SKM-1 treated with dmso at 0.1 percent for 144 hours (cell line): ENCODE data around the gene TTLL12.

Experiments
- DNase-seq: peaks from one replicate; lab custom pipeline; 2025; ENCODE audit not compliant: unreplicated experiment; lab: John Stamatoyannopoulos, UW

Gene TTLL12

DNA sequence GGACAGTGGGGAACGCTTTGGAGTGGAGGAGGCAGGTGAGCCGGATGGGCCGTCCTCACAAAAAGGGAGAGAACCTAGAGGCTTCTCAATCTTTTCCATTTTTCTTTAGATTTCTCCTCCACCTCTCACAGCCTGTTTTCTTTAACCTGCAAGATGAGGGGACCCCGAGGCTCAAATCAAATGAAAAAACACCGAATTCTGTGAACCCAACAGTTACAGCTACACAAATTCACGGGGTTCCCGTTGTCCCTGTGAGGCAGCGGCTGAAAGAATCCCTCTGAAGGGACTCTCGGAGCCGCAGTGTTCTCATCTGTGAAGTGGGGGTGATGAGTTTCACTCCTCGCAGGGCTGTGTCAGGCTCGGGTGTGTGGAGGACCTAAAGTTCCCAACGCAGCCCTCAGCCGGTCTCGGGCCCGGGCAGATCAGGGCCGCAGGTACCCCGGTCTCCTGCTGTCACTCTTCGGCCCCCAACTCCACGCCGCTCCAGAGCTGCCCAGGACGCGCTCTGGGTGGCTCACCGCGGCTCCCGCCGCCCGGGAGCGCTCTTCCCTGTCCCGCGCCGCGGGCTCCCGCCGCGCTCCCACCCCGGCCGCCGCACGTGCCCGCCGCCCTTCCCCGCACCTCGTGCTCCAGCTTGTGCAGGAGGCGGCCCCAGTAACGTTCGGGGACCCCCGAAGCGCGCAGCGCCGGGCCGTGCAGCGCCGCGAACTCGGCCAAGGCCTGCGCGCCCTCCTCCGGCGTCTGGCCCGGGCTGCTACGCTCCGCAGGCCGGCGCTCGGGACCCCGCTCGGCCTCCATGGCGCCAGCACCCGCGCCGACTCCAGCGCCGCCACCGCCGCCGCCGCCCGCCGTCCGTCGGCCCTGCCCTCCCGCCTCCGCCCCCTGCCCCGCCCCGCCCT lies at the start of gene TTLL12:
Gene TTLL12 (minus strand): TSS at position 863 of the 899 bp plus-strand sequence. CDS start 65 bp downstream, at position 798.
- DNase-seq: peak; percentile 6

- DNase-seq: no peak
Measured at GRCh38 chr22:43235445-43236409, 48.8 kb upstream of the TTLL12 start.

- DNase-seq: no peak
Measured at GRCh38 chr22:43234264-43234988, 47.5 kb upstream of the TTLL12 start.

DNA sequence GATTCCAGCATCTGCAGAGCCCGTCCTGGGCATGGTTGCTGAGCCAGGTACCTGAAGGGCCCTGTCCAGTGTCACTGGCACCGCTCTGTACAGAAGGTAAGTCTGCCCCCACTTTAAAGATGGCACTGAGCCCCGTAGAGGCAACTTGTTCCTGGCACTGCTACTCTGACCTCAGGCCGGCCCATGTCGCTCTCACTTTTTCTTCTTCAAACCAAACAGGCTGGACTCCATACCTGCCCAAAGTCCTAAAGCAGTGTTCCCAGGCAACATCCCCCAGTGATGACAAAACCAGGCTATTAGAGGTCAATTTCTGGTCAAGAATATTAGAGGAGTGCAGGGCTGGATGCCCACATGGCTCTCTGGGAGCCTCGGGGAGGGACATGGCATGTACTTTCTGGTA lies 46.6 kb upstream of the TTLL12 start:
- no peak for DNase-seq

DNA sequence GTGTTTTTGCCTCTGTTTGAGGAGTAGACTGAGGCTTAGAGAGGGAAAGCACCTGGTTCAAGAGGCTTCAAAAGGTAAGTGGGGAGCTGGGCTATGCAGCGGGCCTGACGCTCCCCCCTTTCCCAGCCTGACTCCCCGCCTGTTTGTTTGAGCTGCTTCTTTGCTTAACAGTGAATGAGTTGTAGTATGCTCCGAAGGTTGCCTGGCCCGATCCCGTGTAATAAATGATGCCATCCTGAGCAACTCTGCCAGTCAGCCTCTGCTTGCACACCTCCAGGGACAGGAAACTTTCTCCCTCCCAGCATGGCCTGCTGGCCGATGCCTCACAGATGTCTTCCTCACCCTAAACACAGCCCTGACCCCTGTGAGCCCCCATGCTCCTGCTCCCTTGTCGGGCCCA lies 45.5 kb upstream of the TTLL12 start:
- no peak for DNase-seq

DNA sequence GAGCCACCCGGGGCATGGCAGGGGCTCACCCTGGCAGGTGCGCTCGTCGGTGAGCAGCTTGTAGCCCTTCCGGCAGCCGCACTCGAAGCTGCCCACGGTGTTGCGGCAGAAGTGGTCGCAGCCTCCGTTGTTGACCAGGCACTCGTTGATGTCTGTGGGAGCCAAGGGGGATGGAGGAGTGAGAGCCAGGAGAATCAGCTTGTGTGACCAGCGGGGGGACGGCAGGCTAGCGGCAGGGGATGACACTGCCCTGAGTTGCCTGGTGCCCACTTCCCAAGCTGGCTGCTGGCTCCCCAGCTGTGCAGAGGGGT lies 44.7 kb upstream of the TTLL12 start:
- DNase-seq: no peak

DNA sequence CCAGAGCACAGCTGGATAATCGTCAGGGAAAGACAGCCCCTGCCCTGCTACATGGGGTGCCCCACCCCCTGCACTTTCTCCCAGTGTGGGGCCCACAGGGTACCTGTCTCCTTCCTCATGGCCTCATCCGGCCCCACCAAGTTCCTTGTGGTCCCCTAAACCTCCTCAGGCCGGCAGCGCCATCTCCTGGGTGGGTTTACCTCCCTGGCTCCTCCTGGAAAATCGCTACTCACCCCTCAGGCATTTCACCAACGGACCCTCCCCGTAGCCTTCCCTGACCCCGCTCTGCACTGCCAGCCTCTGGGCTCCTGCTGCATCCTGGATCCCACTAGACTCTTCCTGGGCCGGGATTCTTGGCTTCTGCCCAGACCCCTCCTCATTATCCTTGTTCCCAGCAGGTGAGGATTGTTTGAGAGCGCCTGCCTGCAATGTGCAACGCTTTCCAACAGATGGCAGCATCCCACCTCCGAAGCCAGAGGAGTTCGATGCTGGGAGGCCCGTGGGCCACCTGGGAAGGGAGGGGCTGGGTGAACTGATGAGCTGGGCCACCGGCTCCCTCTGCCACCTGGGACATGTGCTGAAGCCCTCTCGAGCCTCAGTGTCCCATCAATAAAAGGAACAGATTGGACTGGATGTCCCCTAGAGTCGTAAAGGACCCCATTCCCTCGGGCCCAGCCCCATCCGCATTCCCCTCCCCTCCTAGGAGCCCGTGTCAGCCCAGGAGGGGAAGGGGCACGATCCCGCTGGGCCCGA lies 44.2 kb upstream of the TTLL12 start:
- peak; percentile 27 for DNase-seq

GRCh38 chr22:43230571-43230970 lies 43.6 kb upstream of the TTLL12 start:
- DNase-seq: no peak

DNA sequence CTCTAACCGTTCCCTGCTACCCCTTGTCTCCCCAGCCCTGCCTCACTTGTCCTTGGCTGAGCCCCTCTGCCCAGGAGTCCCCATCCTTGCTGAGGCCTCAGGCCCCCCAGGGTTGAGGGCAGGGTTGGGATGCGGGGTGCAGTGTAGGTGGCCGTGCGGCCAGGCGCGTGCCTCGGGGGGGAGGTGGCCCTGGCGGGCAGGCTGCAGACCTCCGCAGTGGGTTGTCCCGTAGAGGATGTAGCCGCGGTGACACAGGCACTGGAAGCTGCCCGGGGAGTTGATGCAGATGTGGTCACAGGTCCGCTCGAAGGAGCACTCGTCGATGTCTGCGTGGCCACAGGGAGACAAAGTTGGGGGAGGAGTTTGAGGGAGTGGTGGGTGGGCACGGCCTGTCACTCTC lies 41.9 kb upstream of the TTLL12 start:
- no peak for DNase-seq

DNA sequence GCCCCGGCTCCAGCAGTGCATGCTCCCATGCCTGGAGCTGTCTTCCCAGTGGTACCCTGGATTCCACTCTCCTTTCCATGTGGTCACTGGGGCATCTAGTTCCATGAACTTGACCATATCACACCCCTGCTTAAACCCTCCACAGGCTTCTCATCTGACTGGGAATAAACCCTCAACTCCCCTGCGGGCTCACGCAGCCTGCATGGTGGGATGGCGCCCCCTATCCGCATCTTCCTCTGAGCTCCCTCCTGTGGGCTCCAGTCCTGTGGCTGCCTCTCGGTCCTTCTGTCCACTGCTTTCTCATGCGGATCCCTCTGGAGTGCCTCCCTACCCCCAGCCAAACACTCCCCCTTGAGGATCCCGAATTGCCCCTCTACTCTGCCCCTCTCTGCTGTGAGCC lies 41.4 kb upstream of the TTLL12 start:
- DNase-seq: no peak

DNA sequence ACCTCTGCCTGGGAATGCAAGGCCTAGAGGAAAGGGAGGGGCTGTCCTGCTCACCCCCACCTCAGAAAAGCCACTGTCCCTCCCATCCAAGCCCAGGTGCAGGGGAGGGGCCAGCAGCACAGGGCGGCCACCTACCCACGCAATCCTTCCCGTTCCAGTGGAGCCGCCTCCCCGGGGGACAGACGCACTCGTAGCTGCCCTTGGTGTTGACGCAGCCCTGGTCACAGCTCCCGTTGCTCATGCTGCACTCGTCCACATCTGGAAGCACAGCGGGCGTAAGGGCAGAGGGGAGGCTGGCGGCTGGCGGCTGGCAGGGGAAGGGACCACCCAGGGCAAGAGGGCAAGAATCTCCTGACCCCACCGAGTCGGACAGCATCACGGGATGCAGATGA lies 40.3 kb upstream of the TTLL12 start:
- DNase-seq: no peak

- DNase-seq: no peak
Measured at GRCh38 chr22:43226377-43227238, 39.7 kb upstream of the TTLL12 start.

DNA sequence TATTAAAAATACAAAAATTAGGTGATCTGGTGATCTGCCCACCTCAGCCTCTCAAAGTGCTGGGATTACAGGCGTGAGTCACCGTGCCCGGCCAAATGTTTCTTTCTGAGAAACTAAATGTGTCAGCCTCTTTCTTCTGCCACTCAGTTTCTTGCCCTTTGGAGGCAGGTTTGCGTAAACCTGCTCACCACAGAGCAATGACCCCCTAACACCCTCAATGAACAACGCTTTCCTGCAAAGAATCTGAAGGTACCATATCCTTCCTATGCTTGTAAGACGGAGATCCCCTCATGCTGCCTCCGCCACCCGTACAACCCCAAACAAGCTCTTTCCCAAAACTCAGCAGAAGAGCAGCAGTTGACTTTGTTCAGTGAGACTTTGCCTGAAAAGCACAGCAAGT lies 38.7 kb upstream of the TTLL12 start:
- no peak for DNase-seq

GRCh38 chr22:43222987-43223386 lies 36.1 kb upstream of the TTLL12 start:
- DNase-seq: no peak

- DNase-seq: no peak
Measured at GRCh38 chr22:43222262-43222661, 35.3 kb upstream of the TTLL12 start.

DNA sequence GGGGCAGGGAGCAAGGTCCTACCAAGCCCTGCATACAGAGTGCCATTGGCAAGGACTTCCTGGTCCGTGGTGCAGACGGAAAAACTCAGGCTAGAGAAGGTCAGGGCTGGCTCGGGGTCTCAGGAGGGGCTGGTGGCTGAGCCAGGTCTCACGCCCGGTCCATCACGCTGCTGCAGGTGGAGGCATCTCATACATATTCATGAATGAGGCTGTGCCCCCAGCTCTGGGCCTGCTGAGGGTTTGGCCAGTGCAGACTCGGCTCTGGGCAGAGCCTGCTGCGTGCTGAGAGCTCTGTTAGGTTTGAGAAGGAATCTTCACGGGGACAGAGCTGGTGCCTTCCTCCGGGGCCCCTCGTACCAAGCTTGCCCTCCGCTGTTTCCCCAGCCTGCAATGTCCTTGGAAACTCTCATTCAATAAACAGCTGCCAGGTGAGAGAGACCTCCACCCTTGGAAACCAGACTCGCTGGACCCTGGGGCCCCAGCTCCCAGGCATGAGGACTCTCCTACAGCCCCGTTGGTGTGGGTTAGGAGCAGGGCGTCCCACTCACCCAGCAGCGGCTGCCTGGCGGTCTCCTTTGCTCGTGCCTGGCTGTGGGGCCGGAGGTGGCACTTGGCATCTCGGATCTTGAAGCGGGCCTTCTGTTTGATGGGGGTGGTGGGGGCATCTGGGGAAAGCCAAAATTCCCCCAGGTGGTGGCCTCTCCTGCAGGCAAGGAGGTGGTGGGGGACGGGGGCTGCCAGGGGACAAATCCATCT lies 33.9 kb upstream of the TTLL12 start:
- DNase-seq: no peak

DNA sequence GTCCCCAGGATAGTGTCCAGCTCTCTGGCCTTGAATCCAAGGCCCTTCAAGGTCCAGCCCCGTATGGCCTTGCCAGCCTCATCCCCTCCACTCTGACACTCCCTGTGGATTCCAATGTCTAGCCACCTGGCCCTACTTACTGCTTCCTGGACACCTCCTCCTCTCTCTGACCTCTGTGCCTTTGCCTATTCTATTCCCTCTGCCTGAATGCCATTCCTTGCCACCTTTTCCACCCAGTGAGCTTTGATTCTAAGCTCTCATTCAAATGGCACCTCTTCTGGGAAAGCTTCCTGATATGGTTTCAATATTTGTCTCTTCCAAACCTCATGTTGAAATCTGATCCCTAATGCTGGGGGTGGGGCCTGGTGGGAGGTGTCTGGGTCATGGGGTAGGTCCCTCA lies 31.9 kb upstream of the TTLL12 start:
- no peak for DNase-seq

- DNase-seq: no peak
Measured at GRCh38 chr22:43217285-43218030, 30.5 kb upstream of the TTLL12 start.
